Colonic mucosa (tissue), 4 donors: ENCODE measurements around the gene GLRA3. TPM values are rescaled to one million over a fixed set of nuclear protein-coding genes. Genes with fewer than 3 reads are reported as not detected.

Experiments
- DNase-seq: peaks from one replicate; pipeline ENCODE4 v3.0.0-alpha.2; 2020
- H3K27ac ChIP-seq: fragments of 200-600 bp; one replicate; pipeline ENCODE4 v1.8.0; 2021
- H3K27me3 ChIP-seq: fragments of 200-600 bp; one replicate; pipeline ENCODE4 v1.8.0; 2021
- H3K36me3 ChIP-seq: fragments of 200-600 bp; one replicate; pipeline ENCODE4 v1.8.0; 2021
- H3K4me1 ChIP-seq: fragments of 200-600 bp; one replicate; pipeline ENCODE4 v1.8.0; 2021; ENCODE audit warnings: mild to moderate bottlenecking
- H3K4me3 ChIP-seq: fragments of 200-600 bp; one replicate; pipeline ENCODE4 v1.8.0; 2021
- H3K9ac ChIP-seq, 2 donors: one replicate each; pipeline ENCODE4 v1.7.0; 2013; ENCODE audit warnings: control low read depth in 2 of 2, low read depth in 2 of 2, low read length in 2 of 2
- H3K9me3 ChIP-seq: fragments of 200-600 bp; one replicate; pipeline ENCODE4 v1.8.0; 2021
- CTCF ChIP-seq: fragments of 200-600 bp; IDR thresholded peaks from one replicate; pipeline ENCODE4 v1.8.0; 2022; ENCODE audit warnings: antibody characterized with exemption, mild to moderate bottlenecking
- intact Hi-C: fragments of 100-400 bp; cut with DNase I; formaldehyde crosslinking; loops from one replicate; pipeline ENCODE4 v1.14.1; 2022
- total RNA-seq, 2 donors: library from RNA; stranded (reverse); fragmentation: NEBNext Ultra II Directional in 1 of 2; extraction: Animal tissue kit (Norgen Biotek cat#: 25700) in 1 of 2; gene quantifications; one replicate each; pipeline ENCODE4 v1.2.1, GENCODE V29; 2021
- donor health status: healthy.
- donor health status: DM: no; HTN: no; CAD: no.
- donor health status: DM: no; HTN: no; CAD: no.

The GLRA3 gene
- total RNA-seq, 2 donors from 2014 or later, result not detected

- Histone ChIP-seq H3K4me3 (no peak overlapping the region), H3K4me1 (no peaks in the 10 kb centered on the region), H3K36me3 (no peaks in the 10 kb centered on the region), H3K27ac (no peak overlapping the region), H3K9me3 (no peaks in the 10 kb centered on the region), H3K9ac (no peak overlapping the region), H3K27me3 (no peaks in the 10 kb centered on the region)
- no peak for DNase-seq
- intact Hi-C loops, result no loop called here
- TF ChIP-seq CTCF, result no peak
Measured at GRCh38 chr4:174860588-174860987, 31.5 kb upstream of the GLRA3 start.

GRCh38 chr4:174859904-174860303 lies 30.9 kb upstream of the GLRA3 start:
- no peaks in the 10 kb centered on the region for H3K36me3 ChIP-seq

GRCh38 chr4:174856926-174857800 lies 28.1 kb upstream of the GLRA3 start:
- intact Hi-C loops, result no loop called here
- H3K27ac ChIP-seq, result no peak overlapping the region
- no peaks in the 10 kb centered on the region for H3K36me3 ChIP-seq
- no peaks in the 10 kb centered on the region for H3K27me3 ChIP-seq
- no peak for TF ChIP-seq CTCF
- no peak overlapping the region for H3K4me3 ChIP-seq
- no peak for DNase-seq
- no peaks in the 10 kb centered on the region for H3K4me1 ChIP-seq
- H3K9me3 ChIP-seq, result no peaks in the 10 kb centered on the region
- no peak overlapping the region for H3K9ac ChIP-seq

More at GRCh38 chr4:174859904-174860303, 30.9 kb upstream of the GLRA3 start:
- TF ChIP-seq CTCF, result no peak
- H3K27ac ChIP-seq, result no peak overlapping the region
- no peak overlapping the region for H3K9ac ChIP-seq
- no peaks in the 10 kb centered on the region for H3K9me3 ChIP-seq
- intact Hi-C loops, result no loop called here
- no peak overlapping the region for H3K4me3 ChIP-seq
- H3K27me3 ChIP-seq, result no peaks in the 10 kb centered on the region
- H3K4me1 ChIP-seq, result no peaks in the 10 kb centered on the region
- no peak for DNase-seq

- no peak overlapping the region for H3K27ac ChIP-seq
- intact Hi-C loops, result no loop called here
- H3K4me1 ChIP-seq, result no peaks in the 10 kb centered on the region
Measured at GRCh38 chr4:174855050-174855449, 26.0 kb upstream of the GLRA3 start.

GRCh38 chr4:174853629-174854028 lies 24.6 kb upstream of the GLRA3 start:
- DNase-seq, result no peak
- Histone ChIP-seq H3K27me3 (no peaks in the 10 kb centered on the region), H3K4me3 (no peak overlapping the region), H3K36me3 (no peaks in the 10 kb centered on the region), H3K27ac (no peak overlapping the region), H3K4me1 (no peaks in the 10 kb centered on the region), H3K9me3 (no peaks in the 10 kb centered on the region), H3K9ac (no peak overlapping the region)
- no peak for TF ChIP-seq CTCF
- intact Hi-C loops, result no loop called here

More at GRCh38 chr4:174855050-174855449, 26.0 kb upstream of the GLRA3 start:
- Histone ChIP-seq H3K27me3 (no peaks in the 10 kb centered on the region), H3K4me3 (no peak overlapping the region), H3K9me3 (no peaks in the 10 kb centered on the region), H3K36me3 (no peaks in the 10 kb centered on the region), H3K9ac (no peak overlapping the region)
- no peak for DNase-seq
- no peak for TF ChIP-seq CTCF
